RCC 7860 (cell line): Measurements from ENCODE around the gene TRIO.
"Not testable (repeated sequence)": the region's sequence is repeated elsewhere in the genome, so short reads cannot be mapped to it uniquely, and the experiment has no call there.

ENCODE experiments used
- DNase-seq: peaks from one replicate; pipeline ENCODE4 v3.0.0-alpha.2; 2015; ENCODE audit warnings: low spot score
- FAIRE-seq: peaks from 2 replicates; lab custom pipeline; 2012; peaks lifted over from hg19 to GRCh38; lab: Jason Lieb, UNC

The TRIO gene

DNA sequence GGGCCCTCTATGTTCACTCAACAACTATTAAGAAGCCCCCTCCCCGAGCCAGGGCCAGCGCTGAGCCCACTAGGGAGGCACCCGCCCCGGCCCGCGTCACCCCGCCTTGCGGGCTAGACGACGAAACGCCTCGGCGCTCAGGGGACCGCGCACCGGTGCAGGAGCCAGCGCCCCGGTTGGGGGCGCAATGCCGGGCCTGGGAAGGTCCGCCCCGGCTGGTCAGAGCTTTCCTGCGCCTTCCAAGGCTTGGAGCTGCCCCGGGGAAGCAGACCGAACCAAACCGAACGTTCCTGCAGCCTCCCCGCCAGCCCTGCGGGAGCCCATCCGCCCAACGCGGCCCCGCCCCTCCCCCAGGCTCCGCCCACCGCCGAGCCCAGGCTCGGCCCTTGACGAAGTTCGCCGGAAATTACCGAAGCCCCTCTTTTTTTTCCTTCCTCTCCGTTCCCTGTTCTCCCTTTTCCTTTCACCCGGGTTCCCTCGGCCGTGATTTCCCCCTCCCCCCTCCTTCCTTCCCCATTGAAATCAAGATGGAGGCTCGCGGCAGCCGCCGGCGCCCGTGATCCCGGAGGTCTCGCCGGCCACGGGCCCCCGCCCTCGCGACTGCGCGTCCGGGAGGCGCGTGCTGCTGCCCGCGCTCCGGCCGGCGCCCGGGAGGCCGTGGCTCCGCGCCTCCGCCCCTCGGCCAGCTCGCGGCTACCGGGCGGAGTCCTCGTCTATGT lies at the start of gene TRIO:
TSS of gene TRIO (plus strand) at position 516 of the 719 bp plus-strand sequence. CDS start 384 bp downstream, outside the sequence.
- FAIRE-seq (peak; percentile 79), DNase-seq (peak; percentile 93)

DNA sequence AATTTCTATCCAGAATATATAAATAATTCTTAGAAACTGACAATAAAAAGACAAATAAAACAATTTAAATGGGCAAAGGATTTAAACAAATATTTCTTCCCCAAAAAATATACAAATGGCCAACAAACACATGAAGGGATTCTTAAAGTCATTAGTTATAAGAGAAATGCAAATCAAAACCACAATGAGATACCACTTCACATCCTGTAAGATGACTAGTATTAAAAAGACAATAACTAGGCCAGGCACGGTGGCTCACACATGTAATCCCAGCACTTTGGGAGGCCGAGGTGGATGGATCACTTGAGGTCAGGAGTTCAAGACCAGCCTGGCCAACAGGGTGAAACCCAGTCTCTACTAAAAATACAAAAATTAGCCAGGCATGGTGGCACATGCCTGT lies 45.8 kb upstream of the TRIO start:
- FAIRE-seq = peak; percentile 62
- not testable (repeated sequence) for DNase-seq

DNA sequence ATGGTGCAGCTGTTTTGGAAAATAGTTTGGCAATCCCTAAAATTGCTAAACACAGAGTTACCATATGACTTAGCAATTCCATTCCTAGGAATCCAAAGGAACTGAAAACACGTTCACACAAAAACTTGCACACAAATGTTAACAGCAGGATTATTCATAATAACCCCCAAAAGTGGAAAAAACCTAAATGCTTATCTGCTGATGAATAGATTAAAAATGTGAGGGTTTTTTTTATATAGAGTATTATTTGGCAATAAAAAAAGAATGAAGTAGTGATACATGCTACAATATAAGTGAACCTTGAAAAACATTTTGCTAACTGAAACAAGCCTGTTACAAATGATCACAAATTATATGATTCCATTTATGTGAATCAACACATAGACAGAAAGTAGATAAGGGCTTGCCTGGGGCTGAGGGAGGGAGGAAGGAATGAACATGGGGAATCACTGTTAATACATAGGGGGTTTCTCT lies 45.1 kb upstream of the TRIO start:
- FAIRE-seq (peak; percentile 61), DNase-seq (no peak)

DNA sequence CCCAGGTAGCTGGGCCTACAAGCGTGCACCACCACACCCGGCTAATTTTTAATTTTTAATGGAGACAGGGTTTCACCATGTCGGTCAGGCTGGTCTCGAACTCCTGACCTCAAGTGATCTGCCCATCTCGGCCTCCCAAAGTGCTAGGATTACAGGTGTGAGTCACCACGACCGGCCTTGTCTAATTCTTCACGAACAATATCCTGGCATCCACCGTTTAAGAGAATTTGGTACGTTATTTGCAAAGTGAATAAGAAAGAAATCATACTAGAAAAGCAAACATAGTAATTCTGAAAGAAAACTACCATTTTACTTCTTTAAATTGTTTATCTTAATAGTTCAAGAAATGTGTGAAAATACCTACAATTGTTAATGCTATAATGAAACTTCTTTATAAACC lies 42.9 kb upstream of the TRIO start:
- FAIRE-seq (peak; percentile 65), DNase-seq (no peak)

DNA sequence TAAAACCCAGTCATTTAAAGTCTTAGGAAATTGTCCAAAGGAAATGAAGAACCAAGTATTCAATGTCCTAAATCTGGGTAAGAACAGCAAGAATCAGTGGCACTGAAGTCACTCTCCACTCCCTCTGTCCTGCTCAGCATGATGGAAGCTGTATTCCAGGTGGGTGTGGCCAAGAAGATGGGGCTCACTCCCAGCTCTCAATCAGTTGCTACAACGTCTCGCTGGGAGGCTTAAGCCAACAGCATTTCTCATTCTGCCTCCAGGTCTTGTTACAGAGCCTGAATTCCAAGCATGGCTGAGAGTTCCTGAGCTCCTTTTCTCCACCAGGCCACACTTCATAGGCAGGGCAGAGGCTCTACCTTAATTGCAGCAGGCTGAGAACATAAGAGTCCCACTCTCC lies 41.2 kb upstream of the TRIO start:
- no peak for DNase-seq
- FAIRE-seq = no peak

DNA sequence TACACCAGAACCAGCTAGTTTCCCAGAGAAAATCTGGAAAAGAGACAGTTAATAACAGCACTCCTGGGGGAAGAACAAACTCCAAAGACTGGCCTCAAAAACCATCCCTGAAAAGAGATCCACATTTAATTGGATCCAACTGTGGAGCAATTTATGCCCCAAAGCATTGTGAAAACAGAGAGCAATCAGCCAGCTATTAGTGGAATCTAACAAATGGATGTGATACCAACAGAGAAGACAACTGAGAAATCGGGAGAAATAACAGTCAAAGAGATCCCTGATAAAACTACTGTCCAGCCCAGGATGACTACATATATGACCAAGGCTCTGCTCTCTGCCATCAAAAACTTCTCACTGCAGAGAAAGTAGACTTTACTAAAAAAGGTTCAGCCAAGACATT lies 40.5 kb upstream of the TRIO start:
- FAIRE-seq (no peak), DNase-seq (no peak)

DNA sequence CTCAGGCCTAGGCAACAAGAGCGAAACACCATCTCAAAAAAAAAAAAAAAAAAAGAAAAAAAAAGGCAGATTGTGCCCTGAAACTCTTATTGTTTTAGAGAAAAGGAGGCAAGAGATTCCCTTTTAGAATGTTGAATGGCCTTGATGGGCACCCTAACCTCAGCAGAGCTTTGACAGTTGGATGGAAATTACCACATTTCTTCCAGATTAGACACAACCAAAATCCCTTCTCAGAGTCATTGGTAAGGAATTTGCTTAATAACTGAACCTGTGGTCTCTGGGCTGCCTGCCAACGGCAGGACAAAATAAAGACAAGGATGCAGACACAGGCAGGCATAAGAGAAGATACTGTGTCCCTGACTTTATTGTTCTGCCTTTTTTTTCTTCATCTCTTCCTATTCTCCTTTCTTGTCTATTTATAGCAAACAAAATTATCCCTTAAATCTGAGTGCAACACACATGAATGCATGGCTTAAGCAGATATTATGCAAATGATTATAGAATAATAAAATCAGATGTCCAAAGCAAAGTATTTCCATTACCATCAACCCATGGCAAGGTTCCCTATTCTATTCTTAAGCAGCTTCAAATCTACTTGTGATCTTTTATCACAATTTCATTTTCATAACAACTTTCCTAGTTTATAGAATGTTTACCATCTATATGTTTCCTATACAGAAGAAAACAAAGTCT lies 37.3 kb upstream of the TRIO start:
- peak; percentile 100 for DNase-seq

DNA sequence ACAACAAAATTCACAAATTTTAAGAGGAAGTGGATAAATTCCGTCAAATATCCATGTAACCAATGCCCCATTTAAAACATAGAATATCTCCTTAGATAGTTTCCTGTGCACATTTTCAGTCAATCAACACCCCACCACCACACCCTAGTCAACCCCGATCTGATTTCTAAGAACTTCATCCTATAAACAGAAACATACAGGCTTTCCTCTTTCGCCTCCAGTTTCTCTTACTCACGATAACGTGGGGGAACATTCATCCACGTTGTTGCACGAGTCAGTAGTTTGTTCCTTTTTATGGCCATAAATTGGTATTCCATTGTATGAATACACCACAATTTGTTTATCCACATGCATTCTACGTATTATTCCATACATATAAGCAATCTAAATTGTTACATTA lies 35.6 kb upstream of the TRIO start:
- DNase-seq (no peak), FAIRE-seq (no peak)

More for the DNA sequence above, 37.3 kb upstream of the TRIO start:
- peak; percentile 99 for FAIRE-seq

DNA sequence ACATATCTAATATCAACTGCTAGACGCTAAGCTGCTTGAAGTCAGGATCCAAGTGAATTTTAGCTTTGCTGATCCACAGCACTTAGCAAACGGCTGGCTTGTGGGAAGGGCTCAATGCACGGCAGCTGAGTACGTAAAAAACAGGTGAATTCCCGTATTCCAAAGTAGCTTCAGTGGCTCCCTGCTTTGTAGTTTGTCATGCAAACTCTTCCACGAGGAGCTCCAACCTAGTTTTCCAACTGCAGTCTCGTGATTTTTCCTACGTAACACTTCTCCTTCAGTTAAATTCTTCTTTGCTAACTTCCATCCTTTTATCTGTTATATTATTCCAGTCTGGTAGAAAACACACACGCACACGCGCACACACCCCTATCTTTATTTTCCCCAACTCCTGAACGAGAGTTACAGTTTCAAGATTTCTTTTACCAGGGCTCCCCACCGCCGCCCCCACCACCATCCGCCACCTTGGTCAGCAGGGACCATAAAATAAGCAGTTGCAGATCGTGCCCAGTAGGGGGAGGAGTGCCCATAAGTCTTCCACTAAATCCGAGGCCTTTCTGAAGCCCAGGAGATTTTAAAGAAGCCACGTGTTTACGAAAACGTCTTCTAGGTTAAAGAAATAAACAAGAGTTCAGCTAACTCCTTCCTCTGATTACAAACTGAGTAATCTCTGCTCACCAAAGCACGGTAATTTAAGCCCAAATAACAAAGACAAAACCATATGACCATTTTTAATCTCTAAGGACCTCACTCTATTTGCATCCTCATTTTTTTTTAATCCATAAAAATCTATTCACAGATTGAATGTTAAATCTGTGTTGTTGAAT lies 34.8 kb upstream of the TRIO start:
- DNase-seq = peak; percentile 81
- no peak for FAIRE-seq

DNA sequence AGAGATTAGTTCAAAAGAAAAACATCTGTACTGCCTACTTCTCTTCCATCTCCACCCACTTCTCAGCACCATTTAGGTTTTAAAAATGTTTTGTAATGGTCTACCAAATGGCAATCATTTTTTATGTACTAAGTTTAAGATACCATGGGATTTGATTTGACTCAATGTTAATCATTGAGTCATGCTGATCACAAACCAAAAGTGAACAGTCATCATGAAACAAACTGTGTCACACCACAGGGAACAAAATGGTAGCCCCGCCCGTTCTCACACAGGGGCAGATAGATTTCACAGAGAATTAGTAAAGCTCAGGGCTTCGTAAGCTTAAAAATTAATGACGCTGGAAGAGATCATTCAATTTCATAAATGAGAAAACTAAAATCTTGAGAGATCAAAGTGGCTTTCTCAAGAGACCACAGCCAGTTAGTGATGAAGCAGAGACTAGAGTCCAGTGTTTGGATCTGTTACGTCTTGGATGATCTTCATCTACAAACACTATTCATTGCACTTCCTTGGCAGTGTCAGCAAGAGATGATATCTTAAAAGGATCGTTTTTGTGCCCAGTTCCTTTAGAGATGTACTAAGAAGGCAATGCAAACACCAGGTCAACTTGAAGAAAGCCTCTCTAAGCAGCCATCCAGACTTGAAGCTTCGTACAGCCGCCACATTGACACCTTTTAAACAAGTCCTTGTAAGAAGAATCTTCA lies 33.9 kb upstream of the TRIO start:
- FAIRE-seq (peak; percentile 99), DNase-seq (peak; percentile 95)

DNA sequence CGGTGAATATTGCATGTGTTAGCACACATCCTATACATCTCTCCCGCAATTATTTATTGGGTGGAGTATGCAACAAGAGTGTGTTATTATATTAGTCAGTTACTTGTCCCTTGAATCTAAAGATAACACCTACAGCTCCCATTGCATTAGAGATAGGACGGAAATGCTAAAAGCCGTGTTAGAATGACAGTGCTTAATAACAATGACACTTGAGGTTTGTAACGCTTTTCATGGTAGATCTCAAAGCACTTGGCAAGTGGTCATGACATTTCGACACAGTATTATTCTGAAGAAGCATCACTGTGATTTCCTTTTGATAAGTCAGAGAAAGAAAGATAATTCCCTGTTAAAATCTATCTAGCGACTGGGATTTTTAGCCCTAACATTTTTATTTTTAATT lies 33.4 kb upstream of the TRIO start:
- DNase-seq = peak; percentile 45
- FAIRE-seq = no peak

DNA sequence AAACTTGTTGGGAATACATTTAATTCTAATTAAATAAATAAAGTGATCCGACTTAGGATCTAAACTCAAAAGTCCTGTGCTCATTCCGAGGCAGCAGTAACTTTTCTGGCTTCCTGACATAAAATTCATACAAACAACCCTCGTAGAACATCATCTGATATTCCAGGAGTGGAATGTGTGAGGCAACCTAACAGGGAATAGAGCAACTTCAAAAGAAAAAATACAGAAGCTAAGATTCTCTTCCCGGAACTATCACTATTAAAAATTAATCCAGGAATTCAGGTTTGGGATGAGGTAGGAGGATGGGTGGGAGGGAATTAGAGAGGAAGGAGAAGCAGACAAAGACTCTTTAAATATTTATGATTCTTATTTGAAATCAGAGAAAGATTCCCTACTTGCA lies 32.9 kb upstream of the TRIO start:
- no peak for FAIRE-seq
- peak; percentile 82 for DNase-seq

DNA sequence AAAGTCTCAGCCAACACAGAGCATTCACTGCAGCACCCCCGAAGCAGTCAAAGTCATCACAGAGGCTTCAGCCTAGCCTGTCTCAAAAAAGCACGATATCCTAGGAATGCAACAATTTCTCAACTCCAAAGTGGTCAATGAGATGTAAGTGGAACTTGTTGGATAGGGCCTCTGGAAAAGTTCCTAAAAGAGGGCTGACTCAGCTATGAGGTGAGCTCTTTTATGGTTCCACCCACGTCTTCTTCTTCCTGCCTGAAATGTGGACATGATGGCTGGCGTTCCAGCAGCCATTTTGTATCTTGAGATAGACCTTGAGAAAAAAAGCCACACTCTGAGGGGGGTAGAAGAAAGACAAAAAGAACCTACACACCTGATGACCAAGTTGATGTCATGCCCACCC lies 32.5 kb upstream of the TRIO start:
- DNase-seq (peak; percentile 80), FAIRE-seq (no peak)

DNA sequence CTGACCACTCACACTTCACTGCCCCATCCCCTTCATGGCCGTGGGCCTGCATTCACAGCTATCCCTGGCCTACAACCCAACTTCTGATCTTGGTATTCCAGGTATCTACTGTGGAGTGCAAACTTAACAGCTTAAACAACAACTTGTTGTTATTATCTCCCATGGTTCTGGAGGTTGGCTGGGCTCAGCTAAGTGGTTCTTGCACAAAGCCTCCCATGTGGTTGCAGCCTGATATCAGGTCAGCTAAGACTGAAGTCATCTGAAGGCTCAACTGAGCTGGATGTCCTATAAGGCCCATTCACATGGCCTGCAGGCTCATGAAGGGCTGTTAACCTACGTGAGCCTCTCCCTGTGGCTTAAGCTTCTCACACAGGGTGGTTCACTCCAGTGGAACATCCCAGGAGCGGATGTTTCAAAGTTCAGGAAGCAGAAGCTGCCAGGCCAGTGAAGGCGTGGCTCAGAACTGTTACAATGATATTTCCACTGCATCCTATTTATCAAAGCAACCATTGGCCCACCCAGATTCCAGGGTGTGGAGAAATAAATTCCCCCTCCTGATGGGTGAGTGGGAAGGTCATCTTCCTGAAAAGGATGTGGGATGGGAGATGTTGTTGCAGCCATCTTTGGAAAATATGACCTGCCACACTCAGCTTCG lies 30.0 kb upstream of the TRIO start:
- DNase-seq = no peak
- no peak for FAIRE-seq

DNA sequence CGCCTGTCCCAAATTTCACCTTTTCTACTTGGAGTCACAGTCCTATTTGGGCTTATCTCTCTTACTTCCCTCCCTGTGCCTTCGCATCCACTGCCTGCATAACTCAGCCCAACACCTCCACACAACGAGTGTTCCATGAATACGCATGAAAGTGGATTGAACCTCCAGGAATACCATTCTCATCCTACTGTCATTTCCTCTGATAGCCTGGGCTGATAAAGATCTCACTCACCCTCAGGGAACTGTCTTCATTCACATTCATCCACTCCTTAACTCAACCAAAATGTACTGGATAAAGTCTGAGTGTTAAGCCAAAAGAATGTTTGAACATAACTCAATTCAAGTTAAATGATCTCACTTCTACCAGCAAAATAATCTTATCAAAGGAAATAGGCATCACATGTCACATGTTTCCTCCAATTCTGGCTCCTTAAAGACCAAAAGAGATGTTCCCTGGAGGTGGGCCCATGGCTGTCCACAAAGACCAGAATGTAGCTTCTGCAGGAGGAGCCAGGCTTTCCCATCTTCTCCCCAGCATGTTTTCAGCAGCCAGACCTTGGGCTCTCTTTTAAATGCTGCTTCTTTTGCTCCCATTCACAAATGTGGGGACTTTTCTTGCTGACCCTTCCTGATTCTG lies 28.4 kb upstream of the TRIO start:
- FAIRE-seq (no peak), DNase-seq (no peak)

DNA sequence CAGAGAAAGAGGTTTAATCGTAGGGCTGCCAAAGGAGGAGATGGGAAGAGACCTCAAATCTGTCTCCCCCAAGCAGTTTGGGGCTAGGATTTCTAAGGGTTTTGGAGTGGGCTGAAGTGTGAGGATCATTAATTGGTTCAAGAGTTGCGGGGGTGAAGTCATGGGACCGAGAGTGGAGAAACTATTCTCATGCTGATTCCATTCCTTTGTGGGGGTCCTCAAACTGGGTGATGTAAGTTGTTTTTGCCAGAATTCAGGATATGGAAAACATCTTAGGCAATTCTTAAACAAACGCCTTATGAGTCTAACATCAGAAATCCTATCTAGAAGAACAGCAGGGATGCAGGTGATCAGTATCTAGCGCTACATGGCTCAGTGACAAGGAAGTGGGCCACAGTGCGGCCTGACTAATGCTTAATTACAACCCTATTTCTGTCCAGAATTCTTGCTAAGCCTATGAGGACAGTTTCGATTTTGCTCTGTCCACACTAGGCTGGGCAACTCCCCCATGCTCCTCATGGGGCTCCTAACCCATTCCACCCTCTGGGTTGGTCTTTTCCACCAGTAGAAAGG lies 27.7 kb upstream of the TRIO start:
- DNase-seq = no peak
- no peak for FAIRE-seq

DNA sequence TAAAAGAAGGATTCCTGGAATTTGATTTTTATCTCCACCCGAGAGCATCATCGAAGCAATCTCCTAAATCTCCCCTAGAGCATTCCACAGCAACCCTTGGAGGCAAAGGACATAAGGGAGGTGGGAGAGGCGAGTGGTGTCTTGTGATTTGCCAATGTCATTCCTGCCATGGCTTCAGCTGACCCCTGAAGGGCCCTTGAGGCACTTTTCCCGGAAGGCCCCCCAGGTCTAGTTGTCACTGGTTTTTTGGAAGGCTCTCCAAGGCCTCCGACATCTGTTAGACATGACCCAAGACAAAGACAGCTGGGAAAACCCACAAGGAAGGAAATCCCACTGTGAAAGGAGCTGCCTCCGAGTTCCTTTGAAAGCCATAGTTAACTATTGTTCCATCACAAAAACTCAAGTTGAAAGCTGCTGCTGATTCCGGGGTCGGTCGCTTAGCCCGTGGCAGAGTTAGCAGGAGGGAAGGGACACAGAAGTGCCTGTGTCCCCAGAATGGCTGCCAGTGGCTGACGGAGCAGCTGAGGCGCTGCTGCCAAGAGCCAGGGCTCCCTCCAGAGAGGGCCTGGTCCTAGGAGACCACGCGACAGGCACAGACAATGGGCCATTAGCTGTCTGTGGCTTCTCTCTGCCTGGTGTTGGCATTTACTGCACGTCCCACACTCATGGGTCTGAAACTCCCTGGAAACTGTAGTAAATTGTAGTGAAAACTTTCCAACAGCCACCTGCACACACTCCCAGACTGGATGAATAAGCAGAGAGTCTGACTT lies 24.4 kb upstream of the TRIO start:
- no peak for DNase-seq
- FAIRE-seq = no peak

DNA sequence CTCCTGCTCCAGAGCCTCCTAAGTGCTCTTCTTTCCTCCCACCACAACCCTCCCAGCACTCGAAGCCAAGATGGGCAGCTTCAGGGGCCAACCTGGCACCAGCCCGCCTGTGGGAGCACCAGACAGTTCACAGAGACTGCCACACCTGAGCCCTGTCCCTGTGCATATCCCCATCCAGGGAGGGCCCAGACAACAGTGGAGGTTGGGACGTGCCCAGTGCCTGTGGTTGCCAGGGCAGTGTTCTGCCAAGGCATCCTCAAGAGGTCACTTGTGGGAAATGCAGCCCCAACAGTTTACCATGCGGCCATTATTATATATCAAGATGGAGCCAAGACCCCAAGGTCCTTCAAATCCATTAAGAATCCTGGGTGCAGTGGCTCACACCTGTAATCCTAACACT lies 23.0 kb upstream of the TRIO start:
- DNase-seq (no peak), FAIRE-seq (no peak)

DNA sequence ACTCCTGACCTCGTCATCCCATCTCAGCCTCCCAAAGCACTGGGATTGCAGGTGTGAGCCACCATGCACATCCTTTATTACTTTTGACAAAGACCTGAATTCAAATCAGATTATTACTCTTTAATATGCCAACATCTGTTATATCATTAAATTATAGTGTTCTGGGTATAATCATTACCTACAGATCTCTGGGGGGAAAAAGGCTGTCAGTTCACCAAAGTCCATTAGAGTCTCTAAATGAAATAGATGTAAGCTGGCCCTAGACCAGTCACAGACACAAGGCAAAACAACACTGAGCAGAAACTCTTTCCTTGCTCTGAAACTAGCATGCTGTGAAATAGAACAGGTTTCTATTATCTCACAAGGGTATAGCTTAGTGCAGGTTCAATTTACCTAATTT lies 21.6 kb upstream of the TRIO start:
- FAIRE-seq = no peak
- DNase-seq = no peak
